ENCODE measurements around the gene EXOC7.

Gene EXOC7

GRCh38 chr17:76091526-76092286, 11.9 kb downstream of the EXOC7 start:
- Histone ChIP-seq H3K4me1 (no peaks in the 10 kb centered on the region), H3K27me3 (ENCODE audit: low read depth) (no peaks in the 10 kb centered on the region), H3K36me3 (replicated peaks) (peaks cover 40% of the 10 kb centered on the region), H3K9me3 (no peaks in the 10 kb centered on the region), H3K4me3 (no peak overlapping the region)
- DNase-seq (ENCODE audit: low spot score in 2 of 2) = no peak
- in situ Hi-C loops (cut with MboI; ENCODE audit: low sequenced_read_pairs) = no loop called here

GRCh38 chr17:76090517-76091129, 13.0 kb downstream of the EXOC7 start:
- in situ Hi-C loops (cut with MboI; ENCODE audit: low sequenced_read_pairs) = no loop called here
- H3K4me3 ChIP-seq = no peak overlapping the region
- DNase-seq (ENCODE audit: low spot score in 2 of 2) = no peak
- peaks cover 39% of the 10 kb centered on the region for H3K36me3 ChIP-seq (replicated peaks)
- no peaks in the 10 kb centered on the region for H3K4me1 ChIP-seq
- H3K9me3 ChIP-seq = no peaks in the 10 kb centered on the region
- no peaks in the 10 kb centered on the region for H3K27me3 ChIP-seq (ENCODE audit: low read depth)

GRCh38 chr17:76089680-76090516, 13.7 kb downstream of the EXOC7 start:
- Histone ChIP-seq H3K4me3 (no peak overlapping the region), H3K4me1 (no peaks in the 10 kb centered on the region), H3K36me3 (replicated peaks) (peaks cover 44% of the 10 kb centered on the region), H3K27me3 (ENCODE audit: low read depth) (no peaks in the 10 kb centered on the region), H3K9me3 (no peaks in the 10 kb centered on the region)
- no peak for DNase-seq (ENCODE audit: low spot score in 2 of 2)
- in situ Hi-C loops (cut with MboI; ENCODE audit: low sequenced_read_pairs) = no loop called here

GRCh38 chr17:76088868-76089576, 14.6 kb downstream of the EXOC7 start:
- no peak for DNase-seq (ENCODE audit: low spot score in 2 of 2)
- H3K4me1 ChIP-seq = no peaks in the 10 kb centered on the region
- in situ Hi-C loops (cut with MboI; ENCODE audit: low sequenced_read_pairs) = no loop called here
- no peak overlapping the region for H3K4me3 ChIP-seq
- peaks cover 47% of the 10 kb centered on the region for H3K36me3 ChIP-seq (replicated peaks)
- H3K9me3 ChIP-seq = no peaks in the 10 kb centered on the region
- H3K27me3 ChIP-seq (ENCODE audit: low read depth) = no peaks in the 10 kb centered on the region

GRCh38 chr17:76088041-76088867, 15.3 kb downstream of the EXOC7 start:
- Histone ChIP-seq H3K4me3 (no peak overlapping the region), H3K4me1 (no peaks in the 10 kb centered on the region), H3K27me3 (ENCODE audit: low read depth) (no peaks in the 10 kb centered on the region), H3K9me3 (no peaks in the 10 kb centered on the region), H3K36me3 (replicated peaks) (peaks cover 46% of the 10 kb centered on the region)
- in situ Hi-C loops (cut with MboI; ENCODE audit: low sequenced_read_pairs) = no loop called here
- DNase-seq (ENCODE audit: low spot score in 2 of 2) = no peak

- in situ Hi-C loops (cut with MboI; ENCODE audit: low sequenced_read_pairs) = no loop called here
- Histone ChIP-seq H3K4me3 (no peak overlapping the region), H3K9me3 (no peaks in the 10 kb centered on the region), H3K36me3 (replicated peaks) (peaks cover 50% of the 10 kb centered on the region), H3K27me3 (ENCODE audit: low read depth) (no peaks in the 10 kb centered on the region), H3K4me1 (no peaks in the 10 kb centered on the region)
- DNase-seq (ENCODE audit: low spot score in 2 of 2) = no peak
Measured at GRCh38 chr17:76087531-76087930, 16.1 kb downstream of the EXOC7 start.

GRCh38 chr17:76086384-76086783, 17.2 kb downstream of the EXOC7 start:
- DNase-seq (ENCODE audit: low spot score in 2 of 2) = no peak

GRCh38 chr17:76085731-76086366, 17.7 kb downstream of the EXOC7 start:
- Histone ChIP-seq H3K27me3 (ENCODE audit: low read depth) (no peaks in the 10 kb centered on the region), H3K4me1 (no peaks in the 10 kb centered on the region), H3K36me3 (replicated peaks) (peaks cover 53% of the 10 kb centered on the region), H3K9me3 (no peaks in the 10 kb centered on the region), H3K4me3 (no peak overlapping the region)
- DNase-seq (ENCODE audit: low spot score in 2 of 2) = no peak
- in situ Hi-C loops (cut with MboI; ENCODE audit: low sequenced_read_pairs) = no loop called here

More at GRCh38 chr17:76086384-76086783, 17.2 kb downstream of the EXOC7 start:
- H3K4me1 ChIP-seq = no peaks in the 10 kb centered on the region
- no peaks in the 10 kb centered on the region for H3K9me3 ChIP-seq
- H3K4me3 ChIP-seq = no peak overlapping the region
- H3K36me3 ChIP-seq (replicated peaks) = peaks cover 53% of the 10 kb centered on the region
- in situ Hi-C loops (cut with MboI; ENCODE audit: low sequenced_read_pairs) = no loop called here
- no peaks in the 10 kb centered on the region for H3K27me3 ChIP-seq (ENCODE audit: low read depth)

GRCh38 chr17:76085066-76085730, 18.4 kb downstream of the EXOC7 start:
- no peak overlapping the region for H3K4me3 ChIP-seq
- H3K9me3 ChIP-seq = no peaks in the 10 kb centered on the region
- in situ Hi-C loops (cut with MboI; ENCODE audit: low sequenced_read_pairs) = no loop called here
- H3K36me3 ChIP-seq (replicated peaks) = peaks cover 53% of the 10 kb centered on the region
- H3K27me3 ChIP-seq (ENCODE audit: low read depth) = peaks cover 1% of the 10 kb centered on the region
- DNase-seq (ENCODE audit: low spot score in 2 of 2) = no peak
- H3K4me1 ChIP-seq = no peaks in the 10 kb centered on the region

- in situ Hi-C loops (cut with MboI; ENCODE audit: low sequenced_read_pairs) = no loop called here
- Histone ChIP-seq H3K9me3 (no peaks in the 10 kb centered on the region), H3K4me1 (no peaks in the 10 kb centered on the region), H3K36me3 (replicated peaks) (peaks cover 40% of the 10 kb centered on the region), H3K4me3 (no peak overlapping the region), H3K27me3 (ENCODE audit: low read depth) (peaks cover 14% of the 10 kb centered on the region)
- no peak for DNase-seq (ENCODE audit: low spot score in 2 of 2)
Measured at GRCh38 chr17:76083536-76084182, 19.9 kb downstream of the EXOC7 start.

GRCh38 chr17:76082326-76083251, 21.0 kb downstream of the EXOC7 start:
- no peak overlapping the region for H3K4me3 ChIP-seq
- in situ Hi-C loops (cut with MboI; ENCODE audit: low sequenced_read_pairs) = no loop called here
- peaks cover 20% of the 10 kb centered on the region for H3K27me3 ChIP-seq (ENCODE audit: low read depth)
- H3K36me3 ChIP-seq (replicated peaks) = peaks cover 35% of the 10 kb centered on the region
- no peaks in the 10 kb centered on the region for H3K9me3 ChIP-seq
- DNase-seq (ENCODE audit: low spot score in 2 of 2) = no peak
- H3K4me1 ChIP-seq = no peaks in the 10 kb centered on the region

Measured in HAP-1 (cell line).